Stimulated activated CD4-positive, alpha-beta T cell treated with anti-CD3 and anti-CD28 coated beads, Interleukin-1b, Interleukin-23, amount 100 ng/mL, for 48 hours (primary cell): Measurements from ENCODE around the gene HFM1.

Experiments used
- DNase-seq: peaks from one replicate; pipeline ENCODE4 v3.0.0-alpha.2; 2020

HFM1 gene

GRCh38 chr1:91224878-91225277, 179.8 kb downstream of the HFM1 start:
- no peak for DNase-seq

GRCh38 chr1:91221017-91221416, 183.6 kb downstream of the HFM1 start:
- DNase-seq: no peak

- DNase-seq: no peak
Measured at GRCh38 chr1:91217911-91218310, 186.7 kb downstream of the HFM1 start.
